IMR-90 (cell line): Measurements from ENCODE around the gene UBE2QL1. TPM values are rescaled to one million over a fixed set of nuclear protein-coding genes. Genes with fewer than 3 reads are reported as not detected.

Experiments
- ATAC-seq: fragments of 200-7000 bp; cut with Tn5 transposase; 2 replicates; pipeline ENCODE4 v1.9.1; 2020; ENCODE audit warnings: low read depth, mild to moderate bottlenecking, moderate library complexity
- BruUV-seq: library from RNA; stranded (reverse); fragments of 400-500 nt; replicated peaks from 2 replicates; lab custom pipeline; 2021; lab: Mats Ljungman, UMichigan
- CTCF ChIA-PET: fragments of 300-600 bp; formaldehyde crosslinking; extraction: SDS; loops from one replicate; lab custom pipeline; 2021; ENCODE audit warnings: antibody characterized with exemption; lab: Yijun Ruan, JAX
- POLR2A ChIA-PET: fragments of 300-600 bp; sonication (Branson Sonifier 250); formaldehyde crosslinking; loops from one replicate; lab custom pipeline; 2022; ENCODE audit warnings: antibody characterized with exemption; ENCODE audit not compliant: unreplicated experiment; lab: Charles Lee
- DNase-seq: peaks from one replicate; pipeline ENCODE4 v3.0.0; 2013
- H2AFZ ChIP-seq: replicated peaks from 2 replicates; pipeline ENCODE3; 2013; ENCODE audit warnings: low read length, mild to moderate bottlenecking; ENCODE audit not compliant: poor library complexity
- H2AK5ac ChIP-seq: 2 replicates; pipeline ENCODE4 v1.6.1; 2013; ENCODE audit warnings: low read depth, low read length, inconsistent platforms
- H2AK9ac ChIP-seq: replicated peaks from 2 replicates; pipeline ENCODE3; 2013; ENCODE audit warnings: mild to moderate bottlenecking, low read depth, low read length, moderate library complexity; ENCODE audit not compliant: poor library complexity
- H2BK120ac ChIP-seq: 2 replicates; pipeline ENCODE4 v1.6.1; 2013; ENCODE audit warnings: low read depth, low read length, inconsistent platforms
- H2BK15ac ChIP-seq: 3 replicates; pipeline ENCODE4 v1.6.1; 2013; ENCODE audit warnings: low read depth, low read length, inconsistent platforms
- H2BK20ac ChIP-seq: 2 replicates; pipeline ENCODE4 v1.6.1; 2013; ENCODE audit warnings: low read depth, mild to moderate bottlenecking, inconsistent platforms, low read length, moderate library complexity
- H2BK5ac ChIP-seq: 2 replicates; pipeline ENCODE4 v1.6.1; 2013; ENCODE audit warnings: mild to moderate bottlenecking, low read depth, low read length, inconsistent platforms; ENCODE audit not compliant: poor library complexity, severe bottlenecking
- H3K14ac ChIP-seq: replicated peaks from 2 replicates; pipeline ENCODE4 v1.6.1; 2013; ENCODE audit warnings: low read depth, low read length, inconsistent platforms
- H3K18ac ChIP-seq: 2 replicates; pipeline ENCODE4 v1.6.1; 2013; ENCODE audit warnings: low read depth, low read length, control low read depth
- H3K23ac ChIP-seq: 2 replicates; pipeline ENCODE4 v1.6.1; 2013; ENCODE audit warnings: low read depth, low read length, inconsistent platforms
- H3K27ac ChIP-seq: 2 replicates; pipeline ENCODE4 v1.5.1; 2013; ENCODE audit warnings: mild to moderate bottlenecking, control low read depth, low read length; ENCODE audit not compliant: insufficient read depth
- H3K27me3 ChIP-seq: 2 replicates; pipeline ENCODE4 v1.6.1; 2013; ENCODE audit warnings: low read length; ENCODE audit not compliant: control insufficient read depth, insufficient read depth
- H3K36me3 ChIP-seq: 2 replicates; pipeline ENCODE4 v1.6.1; 2013; ENCODE audit warnings: low read length, mixed read lengths; ENCODE audit not compliant: control insufficient read depth, insufficient read depth
- H3K4ac ChIP-seq: 2 replicates; pipeline ENCODE4 v1.6.1; 2013; ENCODE audit warnings: low read depth, low read length, inconsistent platforms
- H3K4me1 ChIP-seq: 2 replicates; pipeline ENCODE4 v1.6.1; 2013; ENCODE audit warnings: low read length, mixed read lengths; ENCODE audit not compliant: control insufficient read depth, insufficient read depth
- H3K4me2 ChIP-seq: 2 replicates; pipeline ENCODE4 v1.6.1; 2013; ENCODE audit warnings: low read depth, mild to moderate bottlenecking, control low read depth, low read length, moderate library complexity
- H3K4me3 ChIP-seq: 2 replicates; pipeline ENCODE4 v1.5.1; 2013; ENCODE audit warnings: low read depth, mild to moderate bottlenecking, control low read depth, low read length, moderate library complexity; ENCODE audit not compliant: insufficient read depth
- H3K56ac ChIP-seq: 2 replicates; pipeline ENCODE4 v1.6.1; 2013; ENCODE audit warnings: low read length, inconsistent platforms; ENCODE audit not compliant: insufficient read depth; ENCODE audit errors: extremely low read depth
- H3K79me1 ChIP-seq, 2 experiments: 2 replicates each; pipeline ENCODE4 v1.6.1; 2013; ENCODE audit warnings: low read length in 2 of 2, inconsistent platforms in 1 of 2, low read depth in 1 of 2
- H3K9ac ChIP-seq: 2 replicates; pipeline ENCODE4 v1.6.1; 2013; ENCODE audit warnings: low read depth, low read length, control low read depth
- H3K9me1 ChIP-seq: 2 replicates; pipeline ENCODE4 v1.6.1; 2013; ENCODE audit warnings: low read length, inconsistent platforms; ENCODE audit not compliant: insufficient read depth
- H3K9me3 ChIP-seq: 2 replicates; pipeline ENCODE4 v1.6.1; 2013; ENCODE audit warnings: low read length; ENCODE audit not compliant: control insufficient read depth, insufficient read depth
- H4K20me1 ChIP-seq: 2 replicates; pipeline ENCODE4 v1.6.1; 2013; ENCODE audit warnings: low read length, inconsistent platforms; ENCODE audit not compliant: insufficient read depth
- H4K5ac ChIP-seq: 2 replicates; pipeline ENCODE4 v1.6.1; 2013; ENCODE audit warnings: mild to moderate bottlenecking, low read depth, low read length, control low read depth
- H4K8ac ChIP-seq, 2 experiments: 2 replicates each; pipeline ENCODE4 v1.6.1; 2013; ENCODE audit warnings: low read depth in 2 of 2, low read length in 2 of 2, control low read depth in 1 of 2, inconsistent platforms in 1 of 2
- H4K91ac ChIP-seq: 2 replicates; pipeline ENCODE4 v1.6.1; 2013; ENCODE audit warnings: low read depth, low read length, inconsistent platforms; ENCODE audit not compliant: insufficient read depth
- BHLHE40 ChIP-seq: fragments of 150-350 bp; IDR thresholded peaks from 2 replicates; pipeline ENCODE4 v1.6.1; 2016; ENCODE audit warnings: mild to moderate bottlenecking, low read depth, low read length
- RAD21 ChIP-seq: IDR thresholded peaks from 2 replicates; pipeline ENCODE4 v1.6.1; 2012; ENCODE audit warnings: low read length, improper control_type of control experiment
- WGBS, 2 experiments: methylation state at CpG; one replicate each; pipeline versions ENCODE4 v1.1.5 to v1.1.7; 2013; ENCODE audit warnings: missing lambda C conversion rate in 2 of 2; ENCODE audit not compliant: insufficient read length in 1 of 2; ENCODE audit errors: extremely low coverage in 2 of 2; 5-methylcytosine and 5-hydroxymethylcytosine counted together
- dilution Hi-C: fragments of 300-500 bp; cut with HindIII; formaldehyde crosslinking; loops from one replicate; pipeline ENCODE4 v1.14.3; 2018; ENCODE audit warnings: low sequenced_read_pairs; ENCODE audit not compliant: unreplicated experiment
- in situ Hi-C: fragments of 300-500 bp; cut with MboI; formaldehyde crosslinking; loops from 3 replicates; pipeline ENCODE4 v1.14.3; 2019; ENCODE audit warnings: low sequenced_read_pairs, inconsistent platforms, mixed read lengths
- intact Hi-C: fragments of 100-400 bp; cut with micrococcal nuclease; formaldehyde crosslinking; loops from 2 replicates; pipeline ENCODE4 v1.10.0; 2022
- polyA plus RNA-seq, 3 experiments: library from polyadenylated mRNA; depleted of rRNA; stranded (reverse); fragments of >200 nt; gene quantifications; 2 replicates each; pipeline ENCODE4 v1.2.3, GENCODE V29; 2012; ENCODE audit warnings: low replicate concordance in 1 of 3
- total RNA-seq: library from RNA; depleted of rRNA; stranded (reverse); fragments of >200 nt; gene quantifications from 2 replicates; pipeline ENCODE4 v1.2.3, GENCODE V29; 2012
- TF ChIP-seq, protein P1 (sequence below): conservative IDR thresholded peaks from 2 replicates; pipeline ENCODE4 v1.5.1; 2012; ENCODE audit warnings: mild to moderate bottlenecking, low read depth, low read length, improper control_type of control experiment

UBE2QL1 gene
- total and polyA plus RNA-seq, 2 of the 4 experiments (the other 2 are of a cell fraction): not detected

DNA sequence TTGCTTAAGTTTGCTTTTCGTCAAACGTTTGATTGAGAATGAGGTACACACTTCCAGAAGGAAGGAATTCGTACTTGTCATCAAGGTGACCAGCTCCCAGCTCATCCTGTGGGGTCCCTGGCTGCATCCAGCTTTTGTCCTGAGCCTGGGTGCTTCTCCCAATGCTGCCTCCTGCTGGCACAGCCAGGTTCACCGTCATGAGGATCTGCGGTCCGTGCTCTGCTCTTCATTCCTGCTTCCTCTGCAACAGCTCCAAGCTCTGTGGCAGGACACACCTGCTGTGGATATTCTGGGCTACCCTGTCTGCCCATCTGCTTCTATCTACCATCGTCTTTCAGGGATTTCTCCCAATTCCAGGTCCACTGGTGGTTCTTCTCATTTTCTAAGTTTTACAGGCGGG, 13.3 kb upstream of the UBE2QL1 start:
- POLR2A ChIA-PET: no interaction called here
- CTCF ChIA-PET: no interaction called here

More for the DNA sequence above, 13.3 kb upstream of the UBE2QL1 start:
- Histone ChIP-seq H3K79me1 (no peaks in the 10 kb centered on the region), H2AK9ac (no peak overlapping the region), H3K9me3 (no peaks in the 10 kb centered on the region), H2BK5ac (no peak overlapping the region), H2AK5ac (no peak overlapping the region), H4K91ac (no peak overlapping the region), H2BK15ac (no peak overlapping the region), H3K27me3 (no peaks in the 10 kb centered on the region), H2AFZ (no peak overlapping the region), H3K9ac (no peak overlapping the region), H3K56ac (no peak overlapping the region), H3K18ac (no peak overlapping the region), H3K9me1 (no peaks in the 10 kb centered on the region), H2BK120ac (no peak overlapping the region), H4K8ac (no peak overlapping the region), H3K4me1 (no peaks in the 10 kb centered on the region), H3K23ac (no peak overlapping the region), H3K36me3 (no peaks in the 10 kb centered on the region), H3K4me2 (no peak overlapping the region), H2BK20ac (no peak overlapping the region), H4K5ac (no peak overlapping the region), H3K4me3 (no peak overlapping the region), H4K20me1 (no peaks in the 10 kb centered on the region), H3K27ac (no peak overlapping the region), H3K4ac (no peak overlapping the region), H3K14ac (no peak overlapping the region)
- intact Hi-C loops: loop anchor here (10.0 kb wide), 1 partner anchor 941 kb away; no protein-coding TSS in a partner anchor
- no TSS peak for BruUV-seq
- WGBS, 2 experiments: 12% methylated on average over 6 of the region's 8 CpGs; no CpG with 5 or more reads in 1 of the 2 experiments
- TF ChIP-seq BHLHE40 (no peak), RAD21 (peak; percentile 13; the same call in 1 of the 2 replicates)
- TF ChIP-seq, protein P1, sequence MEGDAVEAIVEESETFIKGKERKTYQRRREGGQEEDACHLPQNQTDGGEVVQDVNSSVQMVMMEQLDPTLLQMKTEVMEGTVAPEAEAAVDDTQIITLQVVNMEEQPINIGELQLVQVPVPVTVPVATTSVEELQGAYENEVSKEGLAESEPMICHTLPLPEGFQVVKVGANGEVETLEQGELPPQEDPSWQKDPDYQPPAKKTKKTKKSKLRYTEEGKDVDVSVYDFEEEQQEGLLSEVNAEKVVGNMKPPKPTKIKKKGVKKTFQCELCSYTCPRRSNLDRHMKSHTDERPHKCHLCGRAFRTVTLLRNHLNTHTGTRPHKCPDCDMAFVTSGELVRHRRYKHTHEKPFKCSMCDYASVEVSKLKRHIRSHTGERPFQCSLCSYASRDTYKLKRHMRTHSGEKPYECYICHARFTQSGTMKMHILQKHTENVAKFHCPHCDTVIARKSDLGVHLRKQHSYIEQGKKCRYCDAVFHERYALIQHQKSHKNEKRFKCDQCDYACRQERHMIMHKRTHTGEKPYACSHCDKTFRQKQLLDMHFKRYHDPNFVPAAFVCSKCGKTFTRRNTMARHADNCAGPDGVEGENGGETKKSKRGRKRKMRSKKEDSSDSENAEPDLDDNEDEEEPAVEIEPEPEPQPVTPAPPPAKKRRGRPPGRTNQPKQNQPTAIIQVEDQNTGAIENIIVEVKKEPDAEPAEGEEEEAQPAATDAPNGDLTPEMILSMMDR: peak; percentile 16; the same call in 1 of the 2 replicates
- ATAC-seq: no peak
- DNase-seq: no peak
- dilution Hi-C loops: no loop called here
- in situ Hi-C loops: no loop called here
